H9 (cell line): Measurements from ENCODE around the gene FGB. TPM values are rescaled to one million over a fixed set of nuclear protein-coding genes. Genes with fewer than 3 reads are reported as not detected.

Experiments used
- DNase-seq: peaks from one replicate; pipeline ENCODE4 v3.0.0-alpha.2; 2017
- H2AFZ ChIP-seq: one replicate; pipeline ENCODE4 v1.6.1; 2013; ENCODE audit warnings: mild to moderate bottlenecking, low read length, control low read depth, moderate library complexity
- H2AK5ac ChIP-seq: 2 replicates; pipeline ENCODE4 v1.6.1; 2013; ENCODE audit warnings: low read length, control low read depth, mixed read lengths; ENCODE audit not compliant: insufficient read length
- H2BK120ac ChIP-seq: one replicate; pipeline ENCODE4 v1.6.1; 2013; ENCODE audit warnings: low read depth, mild to moderate bottlenecking, low read length, control low read depth, inconsistent platforms; ENCODE audit not compliant: poor library complexity, severe bottlenecking
- H2BK12ac ChIP-seq: 2 replicates; pipeline ENCODE4 v1.6.1; 2013; ENCODE audit warnings: low read length, control low read depth, mixed read lengths, low read depth; ENCODE audit not compliant: insufficient read length
- H2BK15ac ChIP-seq: 2 replicates; pipeline ENCODE4 v1.6.1; 2013; ENCODE audit warnings: low read depth, low read length, control low read depth
- H2BK20ac ChIP-seq: one replicate; pipeline ENCODE4 v1.6.1; 2013; ENCODE audit warnings: low read depth, mild to moderate bottlenecking, low read length, control low read depth, inconsistent platforms; ENCODE audit not compliant: poor library complexity, severe bottlenecking
- H2BK5ac ChIP-seq: 2 replicates; pipeline ENCODE4 v1.6.1; 2013; ENCODE audit warnings: low read length, control low read depth, mixed read lengths; ENCODE audit not compliant: insufficient read length
- H3K14ac ChIP-seq: 2 replicates; pipeline ENCODE4 v1.6.1; 2013; ENCODE audit warnings: low read length, control low read depth; ENCODE audit not compliant: insufficient read depth
- H3K18ac ChIP-seq: 2 replicates; pipeline ENCODE4 v1.6.1; 2013; ENCODE audit warnings: low read depth, mild to moderate bottlenecking, mixed read lengths, low read length, control low read depth; ENCODE audit not compliant: insufficient read length
- H3K23ac ChIP-seq: 2 replicates; pipeline ENCODE4 v1.6.1; 2013; ENCODE audit warnings: low read length, control low read depth, mixed read lengths, low read depth; ENCODE audit not compliant: insufficient read length
- H3K23me2 ChIP-seq: 2 replicates; pipeline ENCODE4 v1.6.1; 2013; ENCODE audit warnings: low read depth, mild to moderate bottlenecking, mixed read lengths, low read length, control low read depth; ENCODE audit not compliant: insufficient read length, poor library complexity, severe bottlenecking
- H3K27ac ChIP-seq: 2 replicates; pipeline ENCODE4 v1.5.1; 2013; ENCODE audit warnings: low read length, control low read depth, mixed read lengths, low read depth; ENCODE audit not compliant: insufficient read length
- H3K27me3 ChIP-seq: 2 replicates; pipeline ENCODE4 v1.6.1; 2013; ENCODE audit warnings: low read length, control low read depth, inconsistent platforms; ENCODE audit not compliant: insufficient read depth
- H3K4ac ChIP-seq: 2 replicates; pipeline ENCODE4 v1.6.1; 2013; ENCODE audit warnings: low read depth, mild to moderate bottlenecking, control low read depth, inconsistent platforms, low read length, moderate library complexity
- H3K4me1 ChIP-seq: 2 replicates; pipeline ENCODE4 v1.6.1; 2013; ENCODE audit warnings: low read length, control low read depth, inconsistent platforms; ENCODE audit not compliant: insufficient read depth
- H3K4me2 ChIP-seq: 2 replicates; pipeline ENCODE4 v1.6.1; 2013; ENCODE audit warnings: low read length, control low read depth, mixed read lengths; ENCODE audit not compliant: insufficient read length, insufficient read depth
- H3K56ac ChIP-seq: 2 replicates; pipeline ENCODE4 v1.6.1; 2013; ENCODE audit warnings: low read depth, mild to moderate bottlenecking, mixed read lengths, low read length, control low read depth; ENCODE audit not compliant: insufficient read length
- H3K79me1 ChIP-seq: 2 replicates; pipeline ENCODE4 v1.6.1; 2013; ENCODE audit warnings: low read depth, mild to moderate bottlenecking, moderate library complexity, low read length, control low read depth, inconsistent platforms; ENCODE audit not compliant: insufficient read depth, poor library complexity, severe bottlenecking
- H3K79me2 ChIP-seq: 2 replicates; pipeline ENCODE4 v1.6.1; 2013; ENCODE audit warnings: low read length, control low read depth, inconsistent platforms; ENCODE audit not compliant: insufficient read depth
- H3K9ac ChIP-seq: 2 replicates; pipeline ENCODE4 v1.6.1; 2013; ENCODE audit warnings: low read length, control low read depth, mixed read lengths; ENCODE audit not compliant: insufficient read length; ENCODE audit errors: extremely low read depth
- H3K9me3 ChIP-seq: one replicate; pipeline ENCODE4 v1.6.1; 2013; ENCODE audit warnings: low read depth, low read length, inconsistent platforms; ENCODE audit not compliant: control insufficient read depth
- H3T11ph ChIP-seq: one replicate; pipeline ENCODE4 v1.6.1; 2013; ENCODE audit warnings: mild to moderate bottlenecking, low read length, control low read depth, inconsistent platforms
- H4K20me1 ChIP-seq: one replicate; pipeline ENCODE4 v1.6.1; 2013; ENCODE audit not compliant: control insufficient read depth, insufficient read length, insufficient read depth
- H4K5ac ChIP-seq: 2 replicates; pipeline ENCODE4 v1.6.1; 2013; ENCODE audit warnings: low read depth, mild to moderate bottlenecking, mixed read lengths, low read length, control low read depth; ENCODE audit not compliant: insufficient read length
- H4K8ac ChIP-seq: replicated peaks from 2 replicates; pipeline ENCODE4 v1.6.1; 2013; ENCODE audit warnings: low read length, control low read depth, mixed read lengths, low read depth; ENCODE audit not compliant: insufficient read length
- H4K91ac ChIP-seq: 2 replicates; pipeline ENCODE4 v1.6.1; 2013; ENCODE audit warnings: low read depth, mild to moderate bottlenecking, moderate library complexity, mixed read lengths, low read length, control low read depth; ENCODE audit not compliant: insufficient read length
- H3K27ac Mint-ChIP-seq, 3 experiments: 2 replicates in 2 of 3; 3 replicates in 1 of 3; pipeline ENCODE4 v1.8.0; 2020 to 2021; ENCODE audit warnings: mixed read lengths in 3 of 3, mild to moderate bottlenecking in 1 of 3, moderate library complexity in 1 of 3
- H3K27me3 Mint-ChIP-seq: 2 replicates; pipeline ENCODE4 v1.8.0; 2021; ENCODE audit warnings: low read depth, mild to moderate bottlenecking, moderate library complexity, mixed read lengths
- H3K36me3 Mint-ChIP-seq, 3 experiments: 2 replicates in 2 of 3; 3 replicates in 1 of 3; pipeline ENCODE4 v1.8.0; 2020 to 2021; ENCODE audit warnings: low read depth in 3 of 3, mixed read lengths in 3 of 3; ENCODE audit not compliant: insufficient read depth in 1 of 3
- H3K4me1 Mint-ChIP-seq, 2 experiments: 2 replicates each; pipeline ENCODE4 v1.8.0; 2020; ENCODE audit warnings: mixed read lengths in 2 of 2
- H3K4me3 Mint-ChIP-seq, 2 experiments: 2 replicates in 1 of 2; 3 replicates in 1 of 2; pipeline ENCODE4 v1.8.0; 2020 to 2021; ENCODE audit warnings: mild to moderate bottlenecking in 2 of 2, mixed read lengths in 2 of 2, moderate library complexity in 1 of 2
- H3K9me3 Mint-ChIP-seq, 2 experiments: 2 replicates in 1 of 2; 3 replicates in 1 of 2; pipeline ENCODE4 v1.8.0; 2020; ENCODE audit warnings: mild to moderate bottlenecking in 2 of 2, mixed read lengths in 2 of 2, moderate library complexity in 1 of 2
- WGBS: extraction: QIAGEN DNeasy Blood & Tissue Kit; methylation state at CpG from one replicate; pipeline ENCODE4 v1.1.7; 2013; ENCODE audit warnings: missing lambda C conversion rate, low lambda C conversion rate, mixed read lengths; ENCODE audit not compliant: insufficient read length; ENCODE audit errors: extremely low coverage; 5-methylcytosine and 5-hydroxymethylcytosine counted together
- total RNA-seq: library from RNA; stranded (reverse); gene quantifications from 2 replicates; pipeline ENCODE4 v1.2.1, GENCODE V29; 2021
- TF ChIP-seq, protein P1 (sequence below): fragments of 200-600 bp; sonication (generic); conservative IDR thresholded peaks from 3 replicates; pipeline ENCODE4 v1.8.0; 2021; ENCODE audit warnings: antibody characterized with exemption, mild to moderate bottlenecking

Gene FGB
- total RNA-seq, 1 experiment from 2014 or later, result not detected

- Histone ChIP-seq H4K5ac (no peak overlapping the region), H3K79me1 (no peaks in the 10 kb centered on the region), H3K4ac (no peak overlapping the region), H2AK5ac (no peak overlapping the region), H3K4me1 (no peaks in the 10 kb centered on the region), H3K18ac (no peak overlapping the region), H3K4me2 (no peak overlapping the region), H3K14ac (no peak overlapping the region), H3K9ac (no peak overlapping the region), H3T11ph (no peak overlapping the region), H4K20me1 (no peaks in the 10 kb centered on the region), H4K91ac (no peak overlapping the region), H3K23me2 (no peaks in the 10 kb centered on the region), H3K27ac (no peak overlapping the region), H3K27me3 (no peaks in the 10 kb centered on the region), H3K79me2 (no peaks in the 10 kb centered on the region), H2BK5ac (no peak overlapping the region), H2BK20ac (no peak overlapping the region), H3K56ac (no peak overlapping the region), H2BK120ac (no peak overlapping the region), H4K8ac (no peak overlapping the region), H2AFZ (no peak overlapping the region), H3K9me3 (no peaks in the 10 kb centered on the region), H2BK15ac (no peak overlapping the region), H2BK12ac (no peak overlapping the region), H3K23ac (no peak overlapping the region)
- no peaks in the 10 kb centered on the region for H3K9me3 Mint-ChIP-seq
- no peak for DNase-seq
- no CpG with 5 or more reads among the region's 5 CpGs for WGBS
- no peaks in the 10 kb centered on the region for H3K27me3 Mint-ChIP-seq
- H3K36me3 Mint-ChIP-seq, result no peaks in the 10 kb centered on the region
- TF ChIP-seq, protein P1, sequence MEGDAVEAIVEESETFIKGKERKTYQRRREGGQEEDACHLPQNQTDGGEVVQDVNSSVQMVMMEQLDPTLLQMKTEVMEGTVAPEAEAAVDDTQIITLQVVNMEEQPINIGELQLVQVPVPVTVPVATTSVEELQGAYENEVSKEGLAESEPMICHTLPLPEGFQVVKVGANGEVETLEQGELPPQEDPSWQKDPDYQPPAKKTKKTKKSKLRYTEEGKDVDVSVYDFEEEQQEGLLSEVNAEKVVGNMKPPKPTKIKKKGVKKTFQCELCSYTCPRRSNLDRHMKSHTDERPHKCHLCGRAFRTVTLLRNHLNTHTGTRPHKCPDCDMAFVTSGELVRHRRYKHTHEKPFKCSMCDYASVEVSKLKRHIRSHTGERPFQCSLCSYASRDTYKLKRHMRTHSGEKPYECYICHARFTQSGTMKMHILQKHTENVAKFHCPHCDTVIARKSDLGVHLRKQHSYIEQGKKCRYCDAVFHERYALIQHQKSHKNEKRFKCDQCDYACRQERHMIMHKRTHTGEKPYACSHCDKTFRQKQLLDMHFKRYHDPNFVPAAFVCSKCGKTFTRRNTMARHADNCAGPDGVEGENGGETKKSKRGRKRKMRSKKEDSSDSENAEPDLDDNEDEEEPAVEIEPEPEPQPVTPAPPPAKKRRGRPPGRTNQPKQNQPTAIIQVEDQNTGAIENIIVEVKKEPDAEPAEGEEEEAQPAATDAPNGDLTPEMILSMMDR, result no peak
- H3K4me3 Mint-ChIP-seq, result no peak overlapping the region
- H3K4me1 Mint-ChIP-seq, result peaks cover under 1% of the 10 kb centered on the region in 2 experiments; a peak in 3 of 4 replicates
- H3K27ac Mint-ChIP-seq, result no peak overlapping the region
These were observed 21.4 kb downstream of the FGB start for GRCh38 chr4:154584259-154584658.
